CD4-positive, alpha-beta T cell treated with Interleukin-1 beta for 1 hour (primary cell): ENCODE results near the gene NPIPB2.

ENCODE experiments used
- DNase-seq, 2 donors: peaks; one replicate each; pipeline ENCODE4 v3.0.0-alpha.2; 2020 to 2022

NPIPB2 gene

GRCh38 chr16:11896486-11897176 is 45.2 kb downstream of the NPIPB2 start:
- DNase-seq: no peak

- DNase-seq: no peak
Measured at GRCh38 chr16:11893571-11893970, 48.3 kb downstream of the NPIPB2 start.

GRCh38 chr16:11892761-11893160 is 49.1 kb downstream of the NPIPB2 start:
- no peak for DNase-seq

GRCh38 chr16:11890231-11890965 is 51.4 kb downstream of the NPIPB2 start:
- DNase-seq: no peak

- DNase-seq: no peak
Measured at GRCh38 chr16:11886881-11887280, 55.0 kb downstream of the NPIPB2 start.

- DNase-seq: no peak
Measured at GRCh38 chr16:11884035-11884434, 57.8 kb downstream of the NPIPB2 start.

- DNase-seq: no peak
Measured at GRCh38 chr16:11880007-11880406, 61.8 kb downstream of the NPIPB2 start.

- DNase-seq: no peak
Measured at GRCh38 chr16:11877374-11877773, 64.5 kb downstream of the NPIPB2 start.
